BE2C (cell line): ENCODE results near the gene PRDM15.

Experiments used
- DNase-seq: peaks from one replicate; pipeline ENCODE4 v3.0.0-alpha.2; 2020
- H3K27me3 ChIP-seq: fragments of 250-450 bp; sonication (Bioruptor Pico); 2 replicates; pipeline ENCODE4 v1.5.1; 2020; ENCODE audit warnings: mild to moderate bottlenecking
- H3K36me3 ChIP-seq: fragments of 250-450 bp; sonication (Bioruptor Pico); 2 replicates; pipeline ENCODE4 v1.5.1; 2020; ENCODE audit warnings: mild to moderate bottlenecking
- H3K4me1 ChIP-seq: fragments of 250-450 bp; sonication (Bioruptor Pico); 2 replicates; pipeline ENCODE4 v1.5.1; 2020
- H3K4me3 ChIP-seq: 2 replicates; pipeline ENCODE4 v1.5.1; 2011; ENCODE audit warnings: low read depth, low read length
- H3K9me3 ChIP-seq: fragments of 250-450 bp; sonication (Bioruptor Pico); 2 replicates; pipeline ENCODE4 v1.5.1; 2020
- TF ChIP-seq, protein P1 (sequence below): IDR thresholded peaks from 2 replicates; pipeline ENCODE4 v1.5.1; 2012; ENCODE audit warnings: mild to moderate bottlenecking, low read depth, low read length

Gene PRDM15

GRCh38 chr21:41831453-41831831 is 47.7 kb downstream of the PRDM15 start:
- TF ChIP-seq, protein P1, sequence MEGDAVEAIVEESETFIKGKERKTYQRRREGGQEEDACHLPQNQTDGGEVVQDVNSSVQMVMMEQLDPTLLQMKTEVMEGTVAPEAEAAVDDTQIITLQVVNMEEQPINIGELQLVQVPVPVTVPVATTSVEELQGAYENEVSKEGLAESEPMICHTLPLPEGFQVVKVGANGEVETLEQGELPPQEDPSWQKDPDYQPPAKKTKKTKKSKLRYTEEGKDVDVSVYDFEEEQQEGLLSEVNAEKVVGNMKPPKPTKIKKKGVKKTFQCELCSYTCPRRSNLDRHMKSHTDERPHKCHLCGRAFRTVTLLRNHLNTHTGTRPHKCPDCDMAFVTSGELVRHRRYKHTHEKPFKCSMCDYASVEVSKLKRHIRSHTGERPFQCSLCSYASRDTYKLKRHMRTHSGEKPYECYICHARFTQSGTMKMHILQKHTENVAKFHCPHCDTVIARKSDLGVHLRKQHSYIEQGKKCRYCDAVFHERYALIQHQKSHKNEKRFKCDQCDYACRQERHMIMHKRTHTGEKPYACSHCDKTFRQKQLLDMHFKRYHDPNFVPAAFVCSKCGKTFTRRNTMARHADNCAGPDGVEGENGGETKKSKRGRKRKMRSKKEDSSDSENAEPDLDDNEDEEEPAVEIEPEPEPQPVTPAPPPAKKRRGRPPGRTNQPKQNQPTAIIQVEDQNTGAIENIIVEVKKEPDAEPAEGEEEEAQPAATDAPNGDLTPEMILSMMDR, result no peak
- Histone ChIP-seq H3K36me3 (peaks cover 5% of the 10 kb centered on the region), H3K9me3 (no peaks in the 10 kb centered on the region), H3K4me3 (no peak overlapping the region), H3K27me3 (no peaks in the 10 kb centered on the region), H3K4me1 (no peaks in the 10 kb centered on the region)
- DNase-seq, result no peak

DNA sequence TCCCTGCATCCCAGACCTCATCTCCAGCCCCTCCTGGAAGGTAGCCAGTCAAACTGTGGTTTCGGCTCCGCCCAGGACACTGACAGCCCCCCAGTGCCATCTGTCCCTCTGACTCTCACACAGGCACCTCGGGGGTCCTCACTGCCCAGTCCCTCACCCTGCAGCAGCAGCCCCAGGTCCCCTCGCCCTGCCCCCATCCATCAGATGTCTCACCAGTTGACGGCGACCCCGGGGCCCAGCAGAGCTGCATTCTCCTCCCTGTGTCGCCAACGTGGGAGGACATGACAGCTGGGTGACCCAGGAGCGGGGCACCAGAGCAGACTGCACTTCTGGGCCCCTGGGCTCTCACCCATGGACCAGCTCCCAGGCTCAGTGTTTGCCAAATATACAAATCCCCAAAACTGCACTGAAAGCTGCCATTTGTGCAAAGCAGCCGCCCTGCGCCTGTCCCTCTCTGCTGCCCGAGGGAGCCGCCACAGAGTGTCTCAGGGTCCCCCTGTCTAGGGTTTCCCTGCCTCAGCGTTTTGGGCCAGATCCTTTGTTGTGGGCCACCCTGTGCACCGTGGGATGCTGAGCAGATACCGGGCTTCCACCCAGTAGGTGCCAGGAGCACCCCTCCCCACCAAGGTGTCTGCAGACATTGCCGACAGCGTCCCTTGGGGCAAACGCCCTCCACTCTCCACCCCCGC is 48.2 kb downstream of the PRDM15 start:
- H3K36me3 ChIP-seq, result no peaks in the 10 kb centered on the region; the same call in 1 of the 2 replicates
- no peaks in the 10 kb centered on the region for H3K4me1 ChIP-seq
- H3K9me3 ChIP-seq, result no peaks in the 10 kb centered on the region
- H3K4me3 ChIP-seq, result no peak overlapping the region
- H3K27me3 ChIP-seq, result no peaks in the 10 kb centered on the region
- DNase-seq, result no peak
- TF ChIP-seq, protein P1, result no peak

- TF ChIP-seq, protein P1, result no peak
- no peak for DNase-seq
- Histone ChIP-seq H3K36me3 (no peaks in the 10 kb centered on the region), H3K4me1 (no peaks in the 10 kb centered on the region), H3K4me3 (no peak overlapping the region), H3K9me3 (no peaks in the 10 kb centered on the region), H3K27me3 (no peaks in the 10 kb centered on the region)
Observed at GRCh38 chr21:41830145-41830707, 48.9 kb downstream of the PRDM15 start.

DNA sequence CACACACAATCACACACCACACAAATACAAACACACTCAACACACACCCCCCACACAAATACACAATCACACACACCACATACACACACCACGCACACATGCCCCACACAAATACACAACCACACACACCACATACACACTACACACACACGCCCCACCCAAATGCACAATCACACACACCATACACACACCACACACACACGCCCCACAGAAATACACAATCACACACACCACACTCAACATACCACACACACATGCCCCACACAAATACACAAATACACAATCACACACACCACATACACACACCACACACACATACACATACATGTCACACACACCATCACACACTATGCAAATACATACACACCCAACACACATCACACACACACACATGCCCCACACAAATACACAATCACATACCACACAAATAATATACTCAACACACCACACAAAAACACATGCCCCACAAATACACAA is 50.2 kb downstream of the PRDM15 start:
- no peaks in the 10 kb centered on the region for H3K36me3 ChIP-seq
- no peaks in the 10 kb centered on the region for H3K27me3 ChIP-seq
- H3K4me1 ChIP-seq, result no peaks in the 10 kb centered on the region
- H3K4me3 ChIP-seq, result no peak overlapping the region
- TF ChIP-seq, protein P1, result no peak
- no peaks in the 10 kb centered on the region for H3K9me3 ChIP-seq
- no peak for DNase-seq

DNA sequence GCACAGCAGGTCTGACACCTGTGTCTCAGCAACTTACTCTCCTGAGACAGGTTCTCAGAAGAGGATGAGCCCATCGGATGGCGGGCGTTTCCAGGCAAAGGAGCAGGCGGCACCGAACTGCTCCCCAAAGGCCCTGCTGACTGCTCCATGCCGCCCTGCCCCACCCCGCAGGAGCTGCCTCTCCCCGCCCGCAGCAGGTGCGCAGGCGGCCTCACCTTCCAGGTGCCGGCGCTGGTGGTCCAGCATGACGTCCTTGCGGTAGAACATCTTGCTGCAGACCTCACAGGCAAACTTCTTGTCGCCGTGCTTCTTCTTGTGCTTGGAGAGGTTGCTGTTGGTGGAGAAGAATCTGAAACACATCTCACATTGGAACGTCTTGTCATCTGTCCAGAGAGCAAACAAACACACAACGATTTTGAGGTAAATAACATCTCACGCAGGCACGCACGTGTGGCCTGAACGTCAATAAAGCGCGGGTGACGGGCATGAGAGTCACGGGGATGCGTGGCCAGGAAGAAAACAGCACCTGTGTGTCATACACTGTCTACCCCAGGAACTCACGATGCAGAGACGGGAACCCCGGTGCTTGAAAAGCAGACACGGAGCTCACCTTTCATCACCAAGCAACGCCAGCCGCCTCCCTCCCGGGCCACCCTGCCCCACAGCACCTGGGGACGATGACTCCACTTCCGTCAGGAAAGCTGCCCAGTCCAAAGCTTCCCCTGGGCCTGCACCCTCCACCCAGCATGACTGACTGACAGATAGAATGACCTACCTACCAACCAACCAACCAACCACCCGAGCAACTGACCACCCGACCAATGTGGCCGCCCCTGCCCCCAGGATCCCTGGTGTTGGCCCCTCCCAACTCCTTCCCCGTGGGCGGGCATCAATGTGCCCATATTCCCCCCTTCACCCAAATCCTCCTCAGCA is 50.9 kb downstream of the PRDM15 start:
- no peak for DNase-seq

More for the DNA sequence above, 50.9 kb downstream of the PRDM15 start:
- Histone ChIP-seq H3K27me3 (no peaks in the 10 kb centered on the region), H3K4me1 (no peaks in the 10 kb centered on the region), H3K36me3 (no peaks in the 10 kb centered on the region), H3K4me3 (no peak overlapping the region), H3K9me3 (no peaks in the 10 kb centered on the region)
- TF ChIP-seq, protein P1, result no peak
